ENCODE data around the gene SIPA1. TPM values are rescaled to one million over a fixed set of nuclear protein-coding genes. Genes with fewer than 3 reads are reported as not detected.

The SIPA1 gene
- total RNA-seq, 2 donors from 2014 or later = 39.9 to 46.8 TPM

GRCh38 chr11:65642014-65642671 is 4.2 kb downstream of the SIPA1 start:
- no peak overlapping the region for H3K4me3 ChIP-seq (ENCODE audit: low read length)
- no peaks in the 10 kb centered on the region for H3K4me1 ChIP-seq (ENCODE audit: control insufficient read depth, insufficient read depth, low read length)
- H3K9ac ChIP-seq (ENCODE audit: extremely low read depth, low read length, poor library complexity, severe bottlenecking) = no peak overlapping the region
- WGBS, 2 experiments (ENCODE audit: insufficient coverage in 1 of 2, insufficient read length in 1 of 2) = 92 to 94% methylated on average over 32 to 49 of the region's 49 CpGs
- peak overlapping the region; percentile 35 for H3K27ac Mint-ChIP-seq
- H3K36me3 ChIP-seq (ENCODE audit: control insufficient read depth, insufficient read depth, low read length) = peaks cover under 1% of the 10 kb centered on the region
- no peak overlapping the region for H3K27ac ChIP-seq (ENCODE audit: low read depth, low read length)
- TF ChIP-seq CTCF (conservative IDR thresholded peaks at IDR 0.05) = no peak
- no peaks in the 10 kb centered on the region for H3K9me3 Mint-ChIP-seq
- peaks cover 24% of the 10 kb centered on the region for H3K27me3 Mint-ChIP-seq (ENCODE audit: insufficient read depth)
- no peaks in the 10 kb centered on the region for H3K36me3 Mint-ChIP-seq (ENCODE audit: low read depth)
- peak; percentile 93 for DNase-seq
- H3K9me3 ChIP-seq (ENCODE audit: control insufficient read depth, low read length) = no peaks in the 10 kb centered on the region
- H3K4me1 Mint-ChIP-seq = peaks cover 16% of the 10 kb centered on the region
- no peaks in the 10 kb centered on the region for H3K27me3 ChIP-seq (ENCODE audit: control insufficient read depth, insufficient read depth, low read length, poor library complexity, severe bottlenecking)
- H3K4me3 Mint-ChIP-seq = peak overlapping the region; percentile 49

GRCh38 chr11:65643971-65644370 is 6.1 kb downstream of the SIPA1 start:
- peaks cover 30% of the 10 kb centered on the region for H3K27me3 Mint-ChIP-seq (ENCODE audit: insufficient read depth)
- Histone ChIP-seq H3K27ac (ENCODE audit: low read depth, low read length) (peak overlapping the region; percentile 11), H3K27me3 (ENCODE audit: control insufficient read depth, insufficient read depth, low read length, poor library complexity, severe bottlenecking) (no peaks in the 10 kb centered on the region), H3K9me3 (ENCODE audit: control insufficient read depth, low read length) (no peaks in the 10 kb centered on the region), H3K36me3 (ENCODE audit: control insufficient read depth, insufficient read depth, low read length) (peaks cover 3% of the 10 kb centered on the region), H3K9ac (ENCODE audit: extremely low read depth, low read length, poor library complexity, severe bottlenecking) (no peak overlapping the region), H3K4me3 (ENCODE audit: low read length) (no peak overlapping the region), H3K4me1 (ENCODE audit: control insufficient read depth, insufficient read depth, low read length) (no peaks in the 10 kb centered on the region)
- no peak overlapping the region for H3K4me3 Mint-ChIP-seq
- no peak for TF ChIP-seq CTCF (conservative IDR thresholded peaks at IDR 0.05)
- no peaks in the 10 kb centered on the region for H3K36me3 Mint-ChIP-seq (ENCODE audit: low read depth)
- 75 to 87% methylated on average over 6 of the region's 6 CpGs for WGBS, 2 experiments (ENCODE audit: insufficient coverage in 1 of 2, insufficient read length in 1 of 2)
- no peak overlapping the region for H3K27ac Mint-ChIP-seq
- DNase-seq = peak; percentile 79
- H3K9me3 Mint-ChIP-seq = no peaks in the 10 kb centered on the region
- H3K4me1 Mint-ChIP-seq = peaks cover 6% of the 10 kb centered on the region

- H3K27me3 ChIP-seq (ENCODE audit: control insufficient read depth, insufficient read depth, low read length, poor library complexity, severe bottlenecking) = no peaks in the 10 kb centered on the region
- peaks cover 30% of the 10 kb centered on the region for H3K27me3 Mint-ChIP-seq (ENCODE audit: insufficient read depth)
- no peak overlapping the region for H3K4me3 ChIP-seq (ENCODE audit: low read length)
- no peak overlapping the region for H3K4me3 Mint-ChIP-seq
- H3K36me3 ChIP-seq (ENCODE audit: control insufficient read depth, insufficient read depth, low read length) = peaks cover 10% of the 10 kb centered on the region
- H3K9me3 ChIP-seq (ENCODE audit: control insufficient read depth, low read length) = no peaks in the 10 kb centered on the region
- no peak overlapping the region for H3K9ac ChIP-seq (ENCODE audit: extremely low read depth, low read length, poor library complexity, severe bottlenecking)
- no peak for TF ChIP-seq CTCF (conservative IDR thresholded peaks at IDR 0.05)
- H3K9me3 Mint-ChIP-seq = no peaks in the 10 kb centered on the region
- no peak overlapping the region for H3K27ac Mint-ChIP-seq
- WGBS, 2 experiments (ENCODE audit: insufficient coverage in 1 of 2, insufficient read length in 1 of 2) = 94 to 100% methylated on average over 5 to 11 of the region's 11 CpGs
- no peaks in the 10 kb centered on the region for H3K36me3 Mint-ChIP-seq (ENCODE audit: low read depth)
- peaks cover 6% of the 10 kb centered on the region for H3K4me1 Mint-ChIP-seq
- no peak overlapping the region for H3K27ac ChIP-seq (ENCODE audit: low read depth, low read length)
- H3K4me1 ChIP-seq (ENCODE audit: control insufficient read depth, insufficient read depth, low read length) = no peaks in the 10 kb centered on the region
- no peak for DNase-seq
Observed at GRCh38 chr11:65644837-65645236, 6.9 kb downstream of the SIPA1 start.

All from endodermal cell (in vitro differentiated cells).